Right forelimb (tissue), 1 donor: ENCODE measurements around the gene DOCK3.

Experiments
- DNase-seq: peaks from one replicate; pipeline ENCODE4 v3.0.0-alpha.2; 2018

The DOCK3 gene

GRCh38 chr3:51392355-51393133, 717.8 kb downstream of the DOCK3 start:
- DNase-seq = no peak

GRCh38 chr3:51393134-51393495, 718.4 kb downstream of the DOCK3 start:
- DNase-seq = no peak

- no peak for DNase-seq
Observed at GRCh38 chr3:51393564-51393963, 718.8 kb downstream of the DOCK3 start.

- DNase-seq = no peak
Observed at GRCh38 chr3:51394541-51394940, 719.8 kb downstream of the DOCK3 start.

GRCh38 chr3:51395493-51396213, 720.9 kb downstream of the DOCK3 start:
- no peak for DNase-seq

GRCh38 chr3:51396401-51396800, 721.7 kb downstream of the DOCK3 start:
- no peak for DNase-seq

- DNase-seq = no peak
Observed at GRCh38 chr3:51397392-51397791, 722.7 kb downstream of the DOCK3 start.

GRCh38 chr3:51398595-51399310, 724.0 kb downstream of the DOCK3 start:
- DNase-seq = no peak

- no peak for DNase-seq
Observed at GRCh38 chr3:51400166-51400565, 725.4 kb downstream of the DOCK3 start.

- no peak for DNase-seq
Observed at GRCh38 chr3:51401735-51402134, 727.0 kb downstream of the DOCK3 start.

GRCh38 chr3:51403675-51404074, 728.9 kb downstream of the DOCK3 start:
- DNase-seq = no peak

- no peak for DNase-seq
Observed at GRCh38 chr3:51408021-51408420, 733.3 kb downstream of the DOCK3 start.

GRCh38 chr3:51408813-51409212, 734.1 kb downstream of the DOCK3 start:
- DNase-seq = no peak

GRCh38 chr3:51422211-51422610, 747.5 kb downstream of the DOCK3 start:
- DNase-seq = no peak

GRCh38 chr3:51426921-51427320, 752.2 kb downstream of the DOCK3 start:
- DNase-seq = no peak

GRCh38 chr3:51429138-51429537, 754.4 kb downstream of the DOCK3 start:
- DNase-seq = no peak
